HepG2 (cell line): Measurements from ENCODE around the gene ZFP36. TPM values are rescaled to one million over a fixed set of nuclear protein-coding genes. Genes with fewer than 3 reads are reported as not detected.

Experiments used
- BHLHE40 ChIP-seq: IDR thresholded peaks from 2 replicates; pipeline ENCODE4 v1.6.1; 2011; ENCODE audit warnings: low read length, improper control_type of control experiment
- FOSL1 ChIP-seq: sonication (generic); formaldehyde crosslinking; IDR thresholded peaks from 2 replicates; pipeline ENCODE4 v1.9.0; 2021; ENCODE audit warnings: missing genetic modification reagents, borderline replicate concordance
- FOXO1 ChIP-seq: sonication (generic); formaldehyde crosslinking; IDR thresholded peaks from 2 replicates; pipeline ENCODE4 v1.4.0; 2020; ENCODE audit warnings: missing genetic modification reagents
- FUBP1 ChIP-seq: sonication (generic); formaldehyde crosslinking; IDR thresholded peaks from 2 replicates; pipeline ENCODE4 v1.5.1; 2020; ENCODE audit warnings: missing genetic modification reagents, mild to moderate bottlenecking, borderline replicate concordance
- GABPB1 ChIP-seq: IDR thresholded peaks from 2 replicates; pipeline ENCODE4 v1.6.1; 2016; ENCODE audit warnings: mild to moderate bottlenecking, missing genetic modification reagents, moderate library complexity, missing compliant biosample characterization
- HNF1B ChIP-seq: sonication (generic); formaldehyde crosslinking; IDR thresholded peaks from 2 replicates; pipeline ENCODE4 v1.5.1; 2020; ENCODE audit warnings: mild to moderate bottlenecking, moderate library complexity, missing genetic modification reagents
- IRF9 ChIP-seq: sonication (generic); formaldehyde crosslinking; IDR thresholded peaks from 2 replicates; pipeline ENCODE4 v1.8.0; 2022; ENCODE audit warnings: missing genetic modification reagents, mild to moderate bottlenecking, borderline replicate concordance
- MAX ChIP-seq: IDR thresholded peaks from 2 replicates; pipeline ENCODE4 v1.6.1; 2012; ENCODE audit warnings: inconsistent platforms
- PLSCR1 ChIP-seq: sonication (generic); formaldehyde crosslinking; IDR thresholded peaks from 2 replicates; pipeline ENCODE4 v1.5.0; 2020; ENCODE audit warnings: missing genetic modification reagents, mild to moderate bottlenecking, borderline replicate concordance
- SIN3A ChIP-seq: IDR thresholded peaks from 2 replicates; pipeline ENCODE4 v1.6.1; 2011; ENCODE audit warnings: low read depth, mild to moderate bottlenecking, control low read depth, low read length, borderline replicate concordance
- THAP11 ChIP-seq: IDR thresholded peaks from 2 replicates; pipeline ENCODE4 v1.6.1; 2016; ENCODE audit warnings: missing biosample characterization, missing genetic modification reagents
- ZBTB21 ChIP-seq: sonication (generic); formaldehyde crosslinking; IDR thresholded peaks from 2 replicates; pipeline ENCODE4 v1.4.0; 2020; ENCODE audit warnings: missing genetic modification reagents
- ZBTB26 ChIP-seq: IDR thresholded peaks from 2 replicates; pipeline ENCODE4 v1.6.1; 2016; ENCODE audit warnings: missing compliant biosample characterization, missing genetic modification reagents, borderline replicate concordance
- ZNF232 ChIP-seq: sonication (generic); formaldehyde crosslinking; IDR thresholded peaks from 2 replicates; pipeline ENCODE4 v1.4.0; 2020; ENCODE audit warnings: missing genetic modification reagents, borderline replicate concordance
- ZNF264 ChIP-seq: sonication (generic); formaldehyde crosslinking; IDR thresholded peaks from 2 replicates; pipeline ENCODE4 v1.4.0; 2020; ENCODE audit warnings: missing genetic modification reagents
- ZNF3 ChIP-seq: IDR thresholded peaks from 2 replicates; pipeline ENCODE4 v1.7.0; 2017; ENCODE audit warnings: inconsistent platforms
- ZNF777 ChIP-seq: sonication (generic); formaldehyde crosslinking; IDR thresholded peaks from 2 replicates; pipeline ENCODE4 v1.4.0; 2020; ENCODE audit warnings: missing genetic modification reagents
- ZNF792 ChIP-seq: IDR thresholded peaks from 2 replicates; pipeline ENCODE4 v1.6.1; 2016
- ZNF850 ChIP-seq: sonication (generic); formaldehyde crosslinking; conservative IDR thresholded peaks from 2 replicates; pipeline ENCODE4 v1.9.0; 2021; ENCODE audit warnings: mild to moderate bottlenecking, missing genetic modification reagents
- ZNF879 ChIP-seq: sonication (generic); formaldehyde crosslinking; IDR thresholded peaks from 2 replicates; pipeline ENCODE4 v1.8.1; 2023; ENCODE audit warnings: missing genetic modification reagents
- ZSCAN5A ChIP-seq: sonication (generic); formaldehyde crosslinking; IDR thresholded peaks from 2 replicates; pipeline ENCODE4 v1.8.0; 2022; ENCODE audit warnings: mild to moderate bottlenecking, missing genetic modification reagents, borderline replicate concordance
- polyA plus RNA-seq, 8 experiments: library from polyadenylated mRNA; depleted of rRNA in 3 of 8; stranded (reverse) in 7 of 8; unstranded in 1 of 8; fragments of >200 nt; fragmentation: Illumina TruSeq in 4 of 8; extraction: Trizol in 4 of 8; gene quantifications; 2 replicates each; pipeline versions ENCODE4 v1.2.1 to v1.2.3, GENCODE V29; 2011 to 2016; ENCODE audit warnings: low read depth in 4 of 8, missing spikeins in 1 of 8, mixed read lengths in 1 of 8; ENCODE audit not compliant: insufficient read depth in 1 of 8
- total RNA-seq, 5 experiments: library from RNA; depleted of rRNA; stranded (reverse); fragments of >200 nt; fragmentation: Illumina TruSeq; extraction: Trizol; gene quantifications; 2 replicates each; pipeline ENCODE4 v1.2.3, GENCODE V29; 2016; ENCODE audit warnings: low read depth in 1 of 5

The ZFP36 gene
- total and polyA plus RNA-seq, 2 of the 13 experiments (the other 11 are each of a cell fraction or from before 2014, with no cell fraction given): 1.4 to 1.7 TPM

- TF ChIP-seq ZNF850 (no peak), ZBTB21 (CRISPR knock-in tag) (0 out of 2 replicates have a peak, but pooled peaks have one; percentile 28), GABPB1 (CRISPR knock-in tag) (0 out of 2 replicates have a peak, but pooled peaks have one; percentile 38), BHLHE40 (no peak), ZNF3 (CRISPR knock-in tag) (peak; percentile 91), FOSL1 (CRISPR knock-in tag) (no peak), ZNF264 (peak; percentile 59; the same call in 1 of the 2 replicates), PLSCR1 (CRISPR knock-in tag) (no peak), SIN3A (0 out of 2 replicates have a peak, but pooled peaks have one; percentile 30), HNF1B (CRISPR knock-in tag) (0 out of 2 replicates have a peak, but pooled peaks have one; percentile 10), ZNF777 (no peak), MAX (no peak), ZSCAN5A (CRISPR knock-in tag) (no peak), FUBP1 (CRISPR knock-in tag) (no peak), ZNF792 (no peak), ZBTB26 (CRISPR knock-in tag) (0 out of 2 replicates have a peak, but pooled peaks have one; percentile 22), THAP11 (CRISPR knock-in tag) (peak; percentile 46; the same call in 1 of the 2 replicates), ZNF879 (CRISPR knock-in tag) (no peak), FOXO1 (CRISPR knock-in tag) (peak; percentile 30; the same call in 1 of the 2 replicates), ZNF232 (CRISPR knock-in tag) (no peak), IRF9 (CRISPR knock-in tag) (0 out of 2 replicates have a peak, but pooled peaks have one; percentile 5)
Measured at GRCh38 chr19:39428283-39429112, 21.9 kb downstream of the ZFP36 start (continued).
